Activated T-cell treated with anti-CD3 and anti-CD28 coated beads, Interleukin-2, amount 50 U/mL, for 4 hours (primary cell): ENCODE results near the gene FHL3. TPM values are rescaled to one million over a fixed set of nuclear protein-coding genes. Genes with fewer than 3 reads are reported as not detected.
A peak's percentile ranks its signal among the peaks of the same experiment; 100 is the strongest.

Experiments used
- ATAC-seq, 2 donors: fragments of 200-7000 bp; cut with Tn5 transposase; one replicate each; pipeline ENCODE4 v1.10.0; 2021
- DNase-seq: peaks from one replicate; pipeline ENCODE4 v3.0.0-alpha.2; 2020
- H3K27me3 Mint-ChIP-seq: one replicate; pipeline ENCODE4 v1.8.0; 2021; ENCODE audit warnings: low read depth, mixed read lengths
- H3K36me3 Mint-ChIP-seq: one replicate; pipeline ENCODE4 v1.8.0; 2022; ENCODE audit warnings: mixed read lengths; ENCODE audit not compliant: insufficient read depth
- H3K4me1 Mint-ChIP-seq: one replicate; pipeline ENCODE4 v1.8.0; 2021; ENCODE audit warnings: low read depth, mixed read lengths
- H3K4me3 Mint-ChIP-seq: one replicate; pipeline ENCODE4 v1.8.0; 2021; ENCODE audit warnings: mild to moderate bottlenecking, moderate library complexity, mixed read lengths
- H3K9me3 Mint-ChIP-seq: one replicate; pipeline ENCODE4 v1.8.0; 2021; ENCODE audit warnings: mixed read lengths
- total RNA-seq, 3 donors: library from RNA; stranded (reverse); gene quantifications; one replicate each; pipeline ENCODE4 v1.2.1, GENCODE V29; 2021

The FHL3 gene
- total RNA-seq, 3 donors from 2014 or later = 15.9 to 33.8 (median 26.9) TPM

GRCh38 chr1:38028105-38028591, 22.8 kb upstream of the FHL3 start:
- Mint-ChIP-seq H3K4me1 (peaks cover 52% of the 10 kb centered on the region), H3K27me3 (no peaks in the 10 kb centered on the region), H3K36me3 (peaks cover 14% of the 10 kb centered on the region), H3K9me3 (no peaks in the 10 kb centered on the region), H3K4me3 (peak overlapping the region; percentile 70)
- DNase-seq (no peak), ATAC-seq (peak; percentile 80 to 84)

- no peak overlapping the region for H3K4me3 Mint-ChIP-seq
- H3K4me1 Mint-ChIP-seq = peaks cover 52% of the 10 kb centered on the region
Observed at GRCh38 chr1:38027201-38028104, 22.1 kb upstream of the FHL3 start.

GRCh38 chr1:38026592-38027200, 21.4 kb upstream of the FHL3 start:
- Mint-ChIP-seq H3K4me3 (no peak overlapping the region), H3K36me3 (peaks cover 23% of the 10 kb centered on the region), H3K9me3 (no peaks in the 10 kb centered on the region), H3K4me1 (peaks cover 52% of the 10 kb centered on the region), H3K27me3 (no peaks in the 10 kb centered on the region)
- DNase-seq (no peak), ATAC-seq (no peak)

More at GRCh38 chr1:38027201-38028104, 22.1 kb upstream of the FHL3 start:
- no peaks in the 10 kb centered on the region for H3K9me3 Mint-ChIP-seq
- H3K27me3 Mint-ChIP-seq = no peaks in the 10 kb centered on the region
- ATAC-seq = no peak
- H3K36me3 Mint-ChIP-seq = peaks cover 18% of the 10 kb centered on the region
- no peak for DNase-seq

- Mint-ChIP-seq H3K4me1 (peaks cover 41% of the 10 kb centered on the region), H3K4me3 (no peak overlapping the region), H3K36me3 (peaks cover 23% of the 10 kb centered on the region), H3K9me3 (no peaks in the 10 kb centered on the region), H3K27me3 (no peaks in the 10 kb centered on the region)
- ATAC-seq (no peak), DNase-seq (no peak)
Observed at GRCh38 chr1:38025664-38026063, 20.4 kb upstream of the FHL3 start.

GRCh38 chr1:38025233-38025632, 19.9 kb upstream of the FHL3 start:
- Mint-ChIP-seq H3K4me1 (peaks cover 37% of the 10 kb centered on the region), H3K9me3 (no peaks in the 10 kb centered on the region), H3K27me3 (no peaks in the 10 kb centered on the region), H3K4me3 (no peak overlapping the region), H3K36me3 (peaks cover 27% of the 10 kb centered on the region)
- DNase-seq = no peak
- no peak for ATAC-seq

- H3K4me1 Mint-ChIP-seq = peaks cover 20% of the 10 kb centered on the region
- no peaks in the 10 kb centered on the region for H3K27me3 Mint-ChIP-seq
- ATAC-seq = no peak
- DNase-seq = no peak
- no peak overlapping the region for H3K4me3 Mint-ChIP-seq
- H3K36me3 Mint-ChIP-seq = peaks cover 40% of the 10 kb centered on the region
- H3K9me3 Mint-ChIP-seq = no peaks in the 10 kb centered on the region
Observed at GRCh38 chr1:38022810-38023209, 17.5 kb upstream of the FHL3 start.

GRCh38 chr1:38021969-38022368, 16.7 kb upstream of the FHL3 start:
- DNase-seq = no peak
- peaks cover 42% of the 10 kb centered on the region for H3K36me3 Mint-ChIP-seq

GRCh38 chr1:38020396-38020795, 15.1 kb upstream of the FHL3 start:
- H3K36me3 Mint-ChIP-seq = peaks cover 37% of the 10 kb centered on the region
- ATAC-seq = no peak

More at GRCh38 chr1:38021969-38022368, 16.7 kb upstream of the FHL3 start:
- Mint-ChIP-seq H3K9me3 (no peaks in the 10 kb centered on the region), H3K4me1 (peaks cover 12% of the 10 kb centered on the region), H3K27me3 (no peaks in the 10 kb centered on the region), H3K4me3 (no peak overlapping the region)
- ATAC-seq = no peak

GRCh38 chr1:38018864-38019343, 13.6 kb upstream of the FHL3 start:
- DNase-seq (no peak), ATAC-seq (peak in 1 of 2 donors; percentile 62)
- peaks cover 24% of the 10 kb centered on the region for H3K4me1 Mint-ChIP-seq
- H3K36me3 Mint-ChIP-seq = peaks cover 34% of the 10 kb centered on the region
- H3K9me3 Mint-ChIP-seq = no peaks in the 10 kb centered on the region
- H3K4me3 Mint-ChIP-seq = no peak overlapping the region
- H3K27me3 Mint-ChIP-seq = no peaks in the 10 kb centered on the region

More at GRCh38 chr1:38020396-38020795, 15.1 kb upstream of the FHL3 start:
- H3K4me3 Mint-ChIP-seq = no peak overlapping the region
- H3K9me3 Mint-ChIP-seq = no peaks in the 10 kb centered on the region
- peaks cover 15% of the 10 kb centered on the region for H3K4me1 Mint-ChIP-seq
- no peak for DNase-seq
- H3K27me3 Mint-ChIP-seq = no peaks in the 10 kb centered on the region

GRCh38 chr1:38015978-38016725, 10.8 kb upstream of the FHL3 start:
- Mint-ChIP-seq H3K4me1 (peaks cover 47% of the 10 kb centered on the region), H3K9me3 (no peaks in the 10 kb centered on the region), H3K4me3 (no peak overlapping the region), H3K27me3 (no peaks in the 10 kb centered on the region), H3K36me3 (peaks cover 28% of the 10 kb centered on the region)
- no peak for ATAC-seq
- DNase-seq = no peak

- Mint-ChIP-seq H3K9me3 (no peaks in the 10 kb centered on the region), H3K27me3 (no peaks in the 10 kb centered on the region), H3K4me1 (peaks cover 54% of the 10 kb centered on the region), H3K36me3 (peaks cover 21% of the 10 kb centered on the region), H3K4me3 (peak overlapping the region; percentile 24)
- DNase-seq = no peak
- no peak for ATAC-seq
Observed at GRCh38 chr1:38014724-38015424, 9.6 kb upstream of the FHL3 start.

GRCh38 chr1:38014171-38014570, 8.9 kb upstream of the FHL3 start:
- H3K36me3 Mint-ChIP-seq = peaks cover 21% of the 10 kb centered on the region
- no peak for ATAC-seq
- H3K4me1 Mint-ChIP-seq = peaks cover 61% of the 10 kb centered on the region

GRCh38 chr1:38013227-38013622, 7.9 kb upstream of the FHL3 start:
- peaks cover 63% of the 10 kb centered on the region for H3K4me1 Mint-ChIP-seq

More at GRCh38 chr1:38014171-38014570, 8.9 kb upstream of the FHL3 start:
- Mint-ChIP-seq H3K9me3 (no peaks in the 10 kb centered on the region), H3K27me3 (no peaks in the 10 kb centered on the region), H3K4me3 (peak overlapping the region; percentile 98)
- DNase-seq = no peak

More at GRCh38 chr1:38013227-38013622, 7.9 kb upstream of the FHL3 start:
- ATAC-seq (peak in 1 of 2 donors; percentile 1), DNase-seq (no peak)
- no peaks in the 10 kb centered on the region for H3K27me3 Mint-ChIP-seq
- H3K9me3 Mint-ChIP-seq = no peaks in the 10 kb centered on the region
- peaks cover 11% of the 10 kb centered on the region for H3K36me3 Mint-ChIP-seq
- peak overlapping the region; percentile 98 for H3K4me3 Mint-ChIP-seq
